Amygdala (tissue), 56 donors: ENCODE data around the gene RNLS.
A peak's percentile ranks its signal among the peaks of the same experiment; 100 is the strongest.

Source experiments
- DNase-seq, 56 donors: peaks; one replicate each; lab custom pipeline; 2025; lab: John Stamatoyannopoulos, UW

RNLS gene

DNA sequence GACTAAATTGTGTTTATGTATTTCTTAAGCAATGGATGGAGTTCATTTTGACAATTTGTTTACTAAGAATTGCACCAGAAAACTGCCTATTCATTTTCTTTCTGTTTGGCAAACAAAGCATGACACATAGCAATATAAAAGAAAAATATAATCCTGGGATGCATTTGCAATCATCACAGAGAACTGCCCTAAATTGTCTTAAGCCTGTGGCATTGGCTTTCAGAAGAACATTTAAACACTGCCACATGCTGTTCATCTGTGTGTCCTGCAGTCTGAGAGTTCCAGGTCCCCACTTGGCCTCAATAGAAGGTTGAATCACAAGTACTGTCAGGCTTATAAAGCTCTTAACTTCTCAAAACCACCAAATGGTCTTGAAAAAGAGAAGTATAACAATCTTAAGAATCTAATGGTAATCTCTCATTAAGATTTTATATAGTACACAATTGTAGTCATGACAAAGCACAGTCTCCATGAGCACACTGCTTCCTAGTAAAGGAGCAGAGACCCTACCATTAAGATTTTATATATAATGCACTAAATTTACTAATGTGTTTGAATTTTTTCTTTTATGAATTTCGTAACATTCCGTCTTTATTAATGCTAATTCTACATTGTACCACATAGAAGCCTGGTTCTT, 29.9 kb downstream of the RNLS start:
- DNase-seq = peak in 25 of 56 donors; percentile 2 to 52 (median 9)

DNA sequence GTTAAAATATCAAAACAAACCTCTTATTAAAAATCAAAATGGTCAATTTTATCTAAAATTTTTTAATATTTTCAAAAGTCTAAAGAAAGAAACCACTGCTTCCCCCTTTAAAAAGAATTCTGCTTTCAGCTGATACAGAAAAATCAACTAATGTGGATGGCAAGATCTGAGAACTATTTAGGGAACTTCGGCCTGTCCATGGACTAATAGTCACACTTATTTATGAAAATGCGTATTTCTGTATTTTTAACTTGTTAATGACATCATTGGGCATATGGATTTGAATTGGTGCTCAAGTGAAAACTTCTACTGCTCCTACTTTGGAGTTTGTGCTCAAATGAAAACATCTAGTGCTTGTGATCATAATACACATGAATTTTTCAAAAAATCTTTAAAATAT, 31.9 kb downstream of the RNLS start:
- DNase-seq = no peak

DNA sequence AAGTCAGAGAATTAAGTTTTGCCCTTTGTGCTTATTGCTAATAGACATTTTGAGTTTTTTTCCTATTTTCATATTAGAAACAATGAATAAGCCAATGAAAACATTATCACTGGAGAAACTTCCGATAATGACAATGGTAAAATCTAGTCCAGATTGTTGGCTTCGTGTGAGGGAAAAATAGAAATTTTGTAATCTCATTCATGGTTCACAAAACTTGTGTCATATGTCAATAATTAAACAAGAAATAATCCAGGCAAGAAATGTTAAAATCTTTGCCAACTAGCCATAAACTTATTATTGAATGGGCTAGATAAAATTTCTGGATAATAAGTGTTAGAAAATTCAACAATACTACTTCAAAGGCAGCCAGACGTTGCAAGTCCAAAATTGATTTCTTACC, 36.6 kb downstream of the RNLS start:
- no peak for DNase-seq

DNA sequence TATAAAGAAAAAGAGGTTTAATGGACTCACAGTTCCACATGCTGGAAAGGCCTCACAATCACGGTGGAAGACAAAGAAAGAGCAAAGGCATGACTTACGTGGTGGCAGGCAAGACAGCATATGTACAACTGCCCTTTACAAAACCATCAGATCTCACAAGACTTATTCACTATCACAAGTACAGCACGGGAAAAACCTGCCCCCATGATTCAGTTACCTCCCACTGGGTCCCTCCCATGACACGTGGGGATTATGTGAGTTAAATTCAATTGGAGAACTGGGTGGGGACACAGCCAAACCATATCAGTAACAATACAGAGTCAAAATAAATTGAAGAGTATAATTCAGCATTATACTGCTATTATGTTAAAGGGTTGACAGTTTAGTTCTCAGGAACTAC, 37.8 kb downstream of the RNLS start:
- DNase-seq = no peak

DNA sequence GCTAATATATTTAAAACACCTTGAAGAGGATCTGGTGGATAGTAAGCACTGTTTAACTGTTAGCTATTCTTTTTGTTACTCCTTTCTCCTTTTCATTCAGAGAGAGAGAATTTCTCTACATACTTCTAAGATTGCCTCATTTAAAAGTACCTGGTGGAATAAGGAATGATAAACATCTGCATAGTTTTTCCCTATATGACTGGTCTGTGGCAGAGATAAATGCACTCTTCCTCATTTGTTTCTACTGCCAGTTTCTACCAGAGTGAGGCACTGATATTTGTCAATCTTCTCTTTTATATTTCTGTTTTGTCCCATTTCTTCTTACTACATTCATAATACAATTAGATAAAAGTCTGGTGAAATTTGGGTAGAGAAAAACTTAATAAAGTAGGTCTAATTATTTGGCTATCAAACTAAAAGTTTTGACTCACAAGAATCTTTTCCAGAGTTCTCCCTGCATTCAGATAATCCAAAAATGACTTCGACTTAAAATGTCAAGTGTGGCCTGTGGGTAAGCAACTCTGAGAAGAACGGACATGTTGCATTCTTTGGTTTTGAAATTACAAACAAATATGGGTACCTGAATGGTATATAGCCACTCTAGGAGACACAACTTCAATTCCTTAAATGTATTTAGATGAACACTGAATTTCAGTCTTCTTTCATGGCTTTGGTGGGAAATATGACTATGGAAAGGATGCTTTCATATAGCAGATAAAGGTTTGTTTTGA, 38.8 kb downstream of the RNLS start:
- DNase-seq = no peak

DNA sequence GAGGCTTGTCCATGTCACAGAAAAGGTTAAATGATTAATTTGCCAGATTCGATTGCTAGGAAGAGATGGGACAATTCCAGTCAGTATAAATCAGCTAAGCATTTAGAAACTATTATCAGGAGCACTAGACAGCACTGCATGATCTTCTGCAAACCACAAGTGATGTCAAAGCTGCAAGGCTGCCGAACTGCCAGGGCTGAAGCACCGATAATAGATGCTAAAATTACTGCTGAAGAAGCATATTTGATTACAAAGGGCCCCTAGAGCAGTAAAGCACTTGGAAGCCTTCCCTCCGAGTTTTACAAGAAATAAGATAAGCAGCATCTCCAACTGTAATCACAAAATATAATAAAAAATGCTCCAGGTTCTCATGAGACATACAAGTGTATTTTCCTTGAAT, 40.6 kb downstream of the RNLS start:
- no peak for DNase-seq

GRCh38 chr10:88541116-88541626, 41.9 kb downstream of the RNLS start:
- DNase-seq = no peak

GRCh38 chr10:88540351-88540750, 42.8 kb downstream of the RNLS start:
- no peak for DNase-seq

DNA sequence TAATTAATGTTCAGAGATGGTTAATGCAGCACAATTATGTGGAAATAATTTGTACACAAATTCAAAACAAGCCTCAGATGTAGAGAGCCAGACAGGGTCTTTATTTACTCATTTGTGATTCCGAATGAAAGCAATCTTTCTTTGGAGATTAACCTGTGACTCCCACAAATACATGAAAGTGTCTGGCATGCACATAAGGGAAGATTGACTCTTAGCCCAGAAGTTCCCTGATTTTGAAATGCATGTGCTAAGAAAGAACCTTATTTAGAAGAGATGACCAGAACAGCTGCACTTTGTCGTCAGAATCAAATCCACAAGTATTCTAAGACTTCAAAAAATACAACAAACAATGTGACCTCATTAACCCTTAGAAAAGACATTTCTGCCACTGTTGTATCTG, 45.1 kb downstream of the RNLS start:
- DNase-seq = no peak

GRCh38 chr10:88537322-88537721, 45.8 kb downstream of the RNLS start:
- no peak for DNase-seq

DNA sequence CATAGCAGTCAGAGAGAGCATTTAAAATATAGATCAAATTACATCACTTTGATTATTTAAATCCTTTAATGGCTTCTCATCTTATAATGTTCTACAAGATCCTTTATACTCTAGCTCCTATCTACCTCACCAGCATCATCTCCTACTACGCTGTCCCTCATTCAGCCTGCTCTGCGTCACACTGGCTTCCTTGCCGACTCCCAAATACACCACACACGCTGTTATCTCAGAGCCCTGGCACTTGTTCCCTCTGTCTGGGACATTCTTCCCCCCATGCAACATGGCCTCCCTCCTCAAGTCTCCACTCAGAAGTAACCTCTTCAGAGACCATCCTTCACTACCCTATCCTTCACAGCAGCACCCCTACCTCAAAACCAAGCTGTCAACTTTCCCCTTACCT, 46.7 kb downstream of the RNLS start:
- DNase-seq = no peak

DNA sequence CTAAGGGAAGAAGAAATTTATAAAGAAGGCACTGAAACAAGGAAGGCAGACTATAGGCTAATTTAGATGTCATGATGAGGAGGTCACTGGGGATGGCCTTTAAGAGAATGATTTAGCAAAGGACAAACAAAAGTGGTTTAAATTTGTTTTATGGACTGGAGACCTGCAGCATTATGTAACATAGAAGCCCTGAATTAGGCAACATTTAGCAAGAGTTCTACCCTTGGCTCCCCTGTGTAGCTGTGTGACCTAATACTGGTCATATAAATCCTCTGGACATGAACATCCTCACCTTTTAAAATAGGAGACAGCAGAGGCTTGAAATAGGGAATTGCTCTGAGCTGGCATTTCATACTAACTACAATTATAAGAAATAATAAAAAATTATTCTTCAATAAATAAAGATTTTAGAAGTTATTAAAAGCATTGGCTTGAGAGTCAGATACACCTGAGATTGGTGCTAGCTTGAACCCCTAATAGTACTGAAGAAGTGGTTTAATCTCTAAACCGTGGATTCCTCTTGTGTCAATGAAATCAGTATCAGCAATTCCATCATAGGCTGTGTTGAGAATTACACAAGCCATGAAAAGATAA, 48.9 kb downstream of the RNLS start:
- DNase-seq = no peak

GRCh38 chr10:88531392-88532052, 51.6 kb downstream of the RNLS start:
- DNase-seq = no peak

DNA sequence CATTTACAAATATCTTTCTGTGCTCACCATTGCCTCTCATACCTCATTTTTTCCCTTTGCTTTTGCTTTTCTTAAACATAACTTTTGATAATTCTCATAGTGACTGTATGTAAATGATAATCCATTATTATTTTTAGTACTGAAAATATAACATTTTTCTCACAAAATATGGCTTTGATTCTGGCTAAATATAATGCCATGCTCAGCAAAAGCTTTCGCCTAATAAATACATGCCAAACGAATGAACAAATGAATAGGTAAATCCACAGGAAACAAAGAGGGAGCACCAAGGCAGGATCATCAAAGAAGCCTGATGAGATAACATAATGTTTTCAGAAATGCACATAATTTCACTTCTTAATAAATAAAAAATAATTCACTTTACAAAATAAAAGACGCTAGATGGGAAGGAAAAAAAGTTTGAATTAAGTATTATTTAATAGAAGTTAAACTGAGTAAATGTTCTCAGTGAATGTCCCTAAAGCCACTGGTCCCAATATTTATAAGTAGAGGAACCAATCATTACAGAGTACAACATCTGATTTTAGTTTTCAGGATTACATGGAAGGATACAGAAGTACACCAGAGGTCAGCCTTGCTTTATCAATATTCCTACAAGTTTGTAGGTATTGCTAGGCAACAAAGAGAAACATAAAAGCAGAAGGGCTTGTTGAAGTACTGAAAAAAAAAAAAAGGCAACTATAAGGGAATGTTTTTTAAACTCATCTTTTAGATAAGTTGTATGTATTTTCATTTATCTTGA, 52.3 kb downstream of the RNLS start:
- no peak for DNase-seq

GRCh38 chr10:88530093-88530492, 53.0 kb downstream of the RNLS start:
- no peak for DNase-seq

DNA sequence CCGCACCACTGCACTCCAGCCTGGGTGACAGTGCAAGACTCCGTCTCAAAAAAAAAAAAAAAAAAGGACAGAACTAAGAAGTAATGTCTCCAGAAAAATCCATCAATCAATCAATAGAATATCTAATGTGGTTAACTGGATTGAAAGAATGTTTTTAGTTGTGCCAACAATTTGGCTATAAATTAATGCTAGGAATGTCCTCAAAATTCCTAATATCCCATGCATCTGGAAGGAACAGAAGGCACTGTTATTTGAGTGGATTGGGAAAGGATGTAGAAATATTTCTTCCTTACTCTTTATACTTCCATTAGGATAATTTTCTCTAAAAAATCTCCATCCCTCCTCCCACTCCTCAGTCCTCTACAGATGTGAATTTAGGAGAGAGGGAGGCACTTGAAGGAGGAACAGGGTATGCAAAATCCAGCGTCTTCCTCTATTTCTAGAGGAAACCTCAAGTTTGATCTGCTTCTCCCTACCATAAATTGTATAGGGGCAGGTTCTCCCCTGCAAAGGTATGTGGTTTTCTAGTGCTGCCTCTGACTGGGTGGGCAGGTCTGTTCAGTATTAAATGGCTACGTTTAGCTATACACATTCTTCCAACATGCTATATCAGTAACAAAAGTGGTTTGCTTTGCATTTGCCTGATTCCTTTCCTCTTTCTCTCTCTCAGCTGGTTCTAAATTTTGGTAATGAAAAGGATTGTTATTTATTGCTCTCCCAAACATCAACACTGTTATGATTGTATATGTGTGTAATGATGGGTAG, 54.1 kb downstream of the RNLS start:
- no peak for DNase-seq

DNA sequence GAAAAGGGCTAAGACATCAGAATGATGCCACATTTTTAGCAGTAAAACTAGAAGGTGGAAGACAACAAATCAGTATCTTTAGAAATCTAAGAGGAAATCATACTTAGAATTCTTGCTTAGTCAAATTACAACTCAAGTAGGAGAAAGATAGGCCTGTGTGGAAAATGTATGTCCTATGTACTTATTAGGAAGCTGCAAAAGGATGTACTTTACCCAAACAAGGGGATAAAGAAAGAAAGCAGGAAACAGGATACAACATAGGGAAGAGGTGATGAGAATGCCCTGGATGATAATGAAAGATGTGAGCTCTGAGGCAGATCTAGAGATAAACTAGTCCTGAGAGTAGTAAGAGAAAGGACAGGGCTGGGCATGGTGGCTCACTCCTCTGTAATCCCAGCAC, 54.9 kb downstream of the RNLS start:
- DNase-seq = no peak

DNA sequence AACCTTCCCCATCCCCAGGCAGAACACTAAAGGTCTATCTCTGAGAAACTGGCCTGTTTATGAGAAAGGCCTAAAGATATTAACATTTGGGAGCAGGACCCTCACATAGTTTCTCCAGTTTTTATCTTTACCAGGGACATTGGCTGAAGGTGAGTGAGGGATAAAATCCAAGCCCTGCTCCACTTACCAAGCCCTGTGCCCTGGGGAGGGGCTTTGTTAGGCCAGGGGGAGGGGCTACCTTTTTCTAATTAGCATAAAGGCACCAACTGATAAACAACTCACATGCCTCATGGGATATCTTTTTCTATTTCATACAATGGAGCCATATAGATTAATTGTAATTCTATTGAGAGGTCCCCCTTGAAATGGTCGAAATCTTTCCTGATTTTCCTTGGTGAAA, 55.9 kb downstream of the RNLS start:
- DNase-seq = no peak

DNA sequence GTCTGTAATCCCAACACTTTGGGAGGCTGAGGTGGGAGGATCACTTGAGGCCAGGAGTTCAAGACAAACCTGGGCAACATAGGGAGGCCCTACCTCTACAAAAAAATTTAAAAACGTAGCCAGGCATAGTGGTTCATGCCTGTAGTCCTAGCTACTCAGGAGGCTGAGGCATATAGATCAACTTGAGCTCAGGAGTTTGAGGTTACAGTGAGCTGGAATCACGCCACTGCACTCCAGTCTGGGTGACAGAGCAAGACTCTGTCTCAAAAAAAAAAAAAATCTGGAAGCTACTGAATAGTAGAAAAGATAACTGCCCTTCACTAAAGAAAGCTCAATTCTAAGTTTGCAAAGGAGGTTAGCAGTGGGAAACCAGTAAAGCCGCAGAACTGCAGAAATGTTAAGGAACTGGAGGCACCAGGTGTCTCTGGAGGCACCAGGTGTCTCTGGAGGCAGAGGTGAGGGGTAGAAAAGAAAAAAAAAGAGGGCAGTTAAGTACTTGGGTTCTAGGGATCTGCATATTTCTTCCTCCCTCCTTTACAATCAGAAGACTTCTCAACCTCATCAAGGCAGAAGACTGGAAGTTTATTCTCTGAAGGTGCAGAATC, 56.5 kb downstream of the RNLS start:
- no peak for DNase-seq
